OCI-LY7 (cell line): ENCODE data around the gene MAN1A2. TPM values are rescaled to one million over a fixed set of nuclear protein-coding genes. Genes with fewer than 3 reads are reported as not detected.

Experiments
- BruUV-seq: library from RNA; stranded (reverse); fragments of 400-500 nt; replicated peaks from 2 replicates; lab custom pipeline; 2021; lab: Mats Ljungman, UMichigan
- CTCF ChIA-PET: fragments of 300-600 bp; sonication (Branson Sonifier 250); formaldehyde crosslinking; loops from one replicate; lab custom pipeline; 2022; ENCODE audit warnings: antibody characterized with exemption; ENCODE audit not compliant: unreplicated experiment; lab: Charles Lee
- POLR2A ChIA-PET: fragments of 300-600 bp; sonication (Branson Sonifier 250); formaldehyde crosslinking; loops from one replicate; lab custom pipeline; 2022; ENCODE audit warnings: antibody characterized with exemption; lab: Charles Lee
- DNase-seq: peaks from one replicate; pipeline ENCODE4 v3.0.0-alpha.2; 2015; ENCODE audit warnings: low spot score
- H2AFZ ChIP-seq: fragments of 200-600 bp; sonication (generic), shearing (Covaris generic); 2 replicates; pipeline ENCODE4 v1.6.1; 2014; ENCODE audit warnings: mild to moderate bottlenecking, antibody characterized with exemption, low read length, moderate library complexity
- H3K27ac ChIP-seq: fragments of 200-600 bp; sonication (generic); 2 replicates; pipeline ENCODE4 v1.5.1; 2014; ENCODE audit warnings: mixed run types, low read depth, mild to moderate bottlenecking, moderate library complexity, low read length, inconsistent platforms; ENCODE audit not compliant: poor library complexity, severe bottlenecking
- H3K36me3 ChIP-seq: fragments of 200-600 bp; sonication (generic); 2 replicates; pipeline ENCODE4 v1.6.1; 2014; ENCODE audit warnings: mild to moderate bottlenecking, antibody characterized with exemption, low read length, moderate library complexity, mixed read lengths; ENCODE audit not compliant: insufficient read depth
- H3K4me1 ChIP-seq: fragments of 200-600 bp; sonication (generic); 2 replicates; pipeline ENCODE4 v1.5.1; 2014; ENCODE audit warnings: mild to moderate bottlenecking, low read length; ENCODE audit not compliant: insufficient read depth, poor library complexity, severe bottlenecking
- H3K4me2 ChIP-seq: fragments of 200-600 bp; sonication (generic); 2 replicates; pipeline ENCODE4 v1.6.1; 2014; ENCODE audit warnings: mild to moderate bottlenecking, low read length
- H3K4me3 ChIP-seq: fragments of 200-600 bp; sonication (generic); 2 replicates; pipeline ENCODE4 v1.5.1; 2014; ENCODE audit warnings: mild to moderate bottlenecking, low read depth, low read length; ENCODE audit not compliant: poor library complexity, severe bottlenecking
- H3K79me2 ChIP-seq: fragments of 200-600 bp; sonication (generic); 2 replicates; pipeline ENCODE4 v1.6.1; 2016; ENCODE audit warnings: low read depth, mild to moderate bottlenecking, low read length, moderate library complexity, mixed read lengths; ENCODE audit not compliant: insufficient read depth
- H3K9me2 ChIP-seq: fragments of 200-600 bp; sonication (generic); 2 replicates; pipeline ENCODE4 v1.6.1; 2016; ENCODE audit warnings: mild to moderate bottlenecking, low read length, mixed read lengths; ENCODE audit not compliant: insufficient read depth
- H3K9me3 ChIP-seq: fragments of 200-600 bp; sonication (generic); 2 replicates; pipeline ENCODE4 v1.6.1; 2014; ENCODE audit warnings: mild to moderate bottlenecking, mixed run types, low read length, mixed read lengths
- H4K20me1 ChIP-seq: fragments of 200-600 bp; sonication (generic); 2 replicates; pipeline ENCODE4 v1.6.1; 2014; ENCODE audit warnings: mild to moderate bottlenecking, antibody characterized with exemption, low read length, moderate library complexity, mixed read lengths; ENCODE audit not compliant: insufficient read depth
- EZH2phosphoT487 ChIP-seq: fragments of 200-600 bp; sonication (generic); IDR thresholded peaks from 2 replicates; pipeline ENCODE4 v1.6.1; 2018; ENCODE audit warnings: low read depth, borderline replicate concordance, mild to moderate bottlenecking, mixed run types, antibody characterized with exemption, low read length, moderate library complexity, mixed read lengths
- intact Hi-C: fragments of 100-400 bp; cut with micrococcal nuclease; formaldehyde crosslinking; loops from one replicate; pipeline ENCODE4 v1.10.0; 2022; ENCODE audit not compliant: unreplicated experiment
- total RNA-seq, 2 experiments: library from RNA; depleted of rRNA in 1 of 2; stranded (reverse); fragments of >200 nt in 1 of 2; shearing (Covaris generic) in 1 of 2; gene quantifications; 2 replicates each; pipeline ENCODE4 v1.2.3, GENCODE V29; 2014 to 2022
- TF ChIP-seq, protein P1 (sequence below): fragments of 200-600 bp; sonication (generic); conservative IDR thresholded peaks from 2 replicates; pipeline ENCODE4 v1.5.1; 2014; ENCODE audit warnings: mild to moderate bottlenecking, antibody characterized with exemption, low read length, moderate library complexity, mixed read lengths

Gene MAN1A2
- total RNA-seq, 2 experiments from 2014 or later, result 16.1 to 27.5 TPM

DNA sequence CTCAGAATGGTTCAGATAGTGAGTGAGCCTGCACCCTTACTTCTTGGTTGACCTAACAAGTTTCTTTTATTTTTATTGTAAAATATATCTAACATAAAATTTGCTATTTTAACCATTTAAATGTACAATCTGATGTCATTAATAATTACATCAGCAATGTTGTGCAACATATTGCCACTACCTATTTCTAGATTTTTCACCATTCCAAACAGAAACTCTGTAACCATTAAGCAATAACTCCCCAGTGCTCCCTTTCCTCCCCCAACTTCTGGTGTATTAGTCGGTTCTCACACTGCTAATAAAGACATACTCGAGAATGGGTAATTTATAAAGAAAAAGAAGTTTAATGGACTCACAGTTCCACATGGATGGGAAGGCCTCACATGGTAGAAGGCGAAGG is 162.4 kb downstream of the MAN1A2 start:
- Histone ChIP-seq H3K4me3 (no peak overlapping the region), H3K4me2 (no peak overlapping the region), H3K36me3 (no peaks in the 10 kb centered on the region), H3K9me2 (no peaks in the 10 kb centered on the region), H2AFZ (no peak overlapping the region), H4K20me1 (no peaks in the 10 kb centered on the region), H3K9me3 (no peaks in the 10 kb centered on the region), H3K4me1 (peaks cover under 1% of the 10 kb centered on the region), H3K27ac (no peak overlapping the region), H3K79me2 (no peaks in the 10 kb centered on the region)
- ChIA-PET CTCF (no interaction called here), POLR2A (interaction anchor here (0.6 to 0.7 kb wide), 2 partner anchors 34 to 368 kb away, joined by 3 to 4 read pairs; no protein-coding TSS in a partner anchor)
- DNase-seq, result no peak
- intact Hi-C loops, result no loop called here
- no TSS peak for BruUV-seq
- TF ChIP-seq EZH2phosphoT487, result no peak

DNA sequence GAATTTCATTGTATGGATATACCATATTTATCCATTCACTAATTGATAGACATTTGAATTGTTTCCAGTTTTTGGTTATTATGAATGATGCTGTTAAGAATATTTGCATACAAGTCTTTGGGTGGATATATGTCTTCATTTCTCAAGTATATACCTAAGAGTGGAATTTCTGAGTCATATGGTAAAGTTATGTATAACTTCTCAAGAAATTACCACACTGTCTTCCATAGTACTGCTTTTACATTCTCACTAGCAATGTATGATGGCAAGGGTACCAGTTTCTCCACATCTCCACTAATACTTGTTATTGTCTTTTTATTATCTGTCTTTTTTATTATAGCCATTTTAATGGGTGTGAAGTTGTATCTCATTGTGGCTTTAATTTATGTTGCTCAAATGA is 164.0 kb downstream of the MAN1A2 start:
- no peaks in the 10 kb centered on the region for H3K79me2 ChIP-seq
- no peaks in the 10 kb centered on the region for H3K9me2 ChIP-seq
- ChIA-PET POLR2A (no interaction called here), CTCF (no interaction called here)
- BruUV-seq, result no TSS peak
- DNase-seq, result no peak
- no peak overlapping the region for H2AFZ ChIP-seq
- H3K4me3 ChIP-seq, result no peak overlapping the region
- H3K4me1 ChIP-seq, result peaks cover 16% of the 10 kb centered on the region
- no peaks in the 10 kb centered on the region for H3K9me3 ChIP-seq
- TF ChIP-seq EZH2phosphoT487, result no peak
- TF ChIP-seq, protein P1, sequence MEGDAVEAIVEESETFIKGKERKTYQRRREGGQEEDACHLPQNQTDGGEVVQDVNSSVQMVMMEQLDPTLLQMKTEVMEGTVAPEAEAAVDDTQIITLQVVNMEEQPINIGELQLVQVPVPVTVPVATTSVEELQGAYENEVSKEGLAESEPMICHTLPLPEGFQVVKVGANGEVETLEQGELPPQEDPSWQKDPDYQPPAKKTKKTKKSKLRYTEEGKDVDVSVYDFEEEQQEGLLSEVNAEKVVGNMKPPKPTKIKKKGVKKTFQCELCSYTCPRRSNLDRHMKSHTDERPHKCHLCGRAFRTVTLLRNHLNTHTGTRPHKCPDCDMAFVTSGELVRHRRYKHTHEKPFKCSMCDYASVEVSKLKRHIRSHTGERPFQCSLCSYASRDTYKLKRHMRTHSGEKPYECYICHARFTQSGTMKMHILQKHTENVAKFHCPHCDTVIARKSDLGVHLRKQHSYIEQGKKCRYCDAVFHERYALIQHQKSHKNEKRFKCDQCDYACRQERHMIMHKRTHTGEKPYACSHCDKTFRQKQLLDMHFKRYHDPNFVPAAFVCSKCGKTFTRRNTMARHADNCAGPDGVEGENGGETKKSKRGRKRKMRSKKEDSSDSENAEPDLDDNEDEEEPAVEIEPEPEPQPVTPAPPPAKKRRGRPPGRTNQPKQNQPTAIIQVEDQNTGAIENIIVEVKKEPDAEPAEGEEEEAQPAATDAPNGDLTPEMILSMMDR, result no peak
- no peaks in the 10 kb centered on the region for H4K20me1 ChIP-seq
- H3K27ac ChIP-seq, result no peak overlapping the region
- intact Hi-C loops, result no loop called here
- H3K36me3 ChIP-seq, result no peaks in the 10 kb centered on the region
- no peak overlapping the region for H3K4me2 ChIP-seq

DNA sequence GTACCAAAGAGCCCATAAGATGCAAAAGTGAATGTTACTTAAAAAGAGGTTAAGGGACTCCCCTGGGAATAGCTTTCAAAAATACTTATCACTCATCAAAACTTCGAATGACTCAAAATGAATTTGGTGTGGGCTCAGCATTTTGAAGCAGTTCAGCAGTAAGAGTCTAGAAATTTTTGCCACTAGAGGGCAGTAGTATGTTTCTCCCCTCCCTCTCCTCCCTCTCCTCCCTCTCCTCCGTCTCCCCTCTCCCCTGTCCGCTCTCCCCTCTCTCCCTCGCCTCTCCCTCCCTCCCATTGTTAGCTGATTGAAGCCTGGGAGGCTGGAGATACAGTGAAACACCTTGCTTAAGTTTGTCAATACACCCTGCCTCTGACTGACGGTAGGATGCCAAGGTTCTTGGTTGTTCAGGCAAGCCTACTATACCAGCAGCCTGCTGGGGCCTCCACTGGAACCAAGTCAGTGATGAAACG is 167.8 kb downstream of the MAN1A2 start:
- ChIA-PET POLR2A (interaction anchor here (0.7 to 4.6 kb wide), 23 partner anchors 13 to 638 kb away, joined by 3 to 38 read pairs (median 5); partner anchors contain the start of gene TENT5C), CTCF (interaction anchor here (0.6 to 4.2 kb wide), 17 partner anchors 21 to 346 kb away, joined by 3 to 32 read pairs (median 8); no protein-coding TSS in a partner anchor)
- TF ChIP-seq, protein P1, result peak; percentile 94
- no peak for TF ChIP-seq EZH2phosphoT487

More for the DNA sequence above, 167.8 kb downstream of the MAN1A2 start:
- no peaks in the 10 kb centered on the region for H3K36me3 ChIP-seq
- DNase-seq, result peak; percentile 85
- H3K4me2 ChIP-seq, result peak overlapping the region; percentile 49
- H3K9me3 ChIP-seq, result no peaks in the 10 kb centered on the region
- H3K4me1 ChIP-seq, result peaks cover 35% of the 10 kb centered on the region
- no peak overlapping the region for H3K4me3 ChIP-seq
- H2AFZ ChIP-seq, result peak overlapping the region; percentile 63; the same call in 1 of the 2 replicates
- no peak overlapping the region for H3K27ac ChIP-seq
- H3K9me2 ChIP-seq, result no peaks in the 10 kb centered on the region
- H4K20me1 ChIP-seq, result no peaks in the 10 kb centered on the region
- no TSS peak for BruUV-seq
- H3K79me2 ChIP-seq, result no peaks in the 10 kb centered on the region
- intact Hi-C loops, result loop anchor here (1.0 to 5.0 kb wide), 5 partner anchors 122 to 223 kb away; no protein-coding TSS in a partner anchor
